Measurements from ENCODE around the gene CNTNAP2.

Gene CNTNAP2

DNA sequence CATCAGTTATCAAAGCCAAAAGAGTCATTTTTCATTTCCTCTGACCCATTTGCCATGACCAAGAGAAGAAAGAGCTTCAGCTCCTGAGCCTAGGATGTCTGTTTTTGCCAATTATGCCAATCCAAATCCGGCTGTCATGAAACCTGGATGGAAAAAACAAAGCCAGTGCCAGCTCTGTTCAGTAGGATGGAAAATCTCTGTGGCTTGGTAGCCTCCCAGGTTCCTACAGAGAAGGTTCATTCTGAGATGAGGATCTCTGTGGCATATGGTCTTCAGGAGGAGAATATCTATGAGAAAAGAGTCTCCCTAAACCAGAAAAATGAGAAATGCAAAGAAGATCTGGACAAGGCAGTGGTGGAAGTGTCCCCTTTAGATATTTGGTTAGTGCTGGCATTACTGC, 475.4 kb downstream of the CNTNAP2 start:
- no peak overlapping the region for H3K4me3 ChIP-seq (ENCODE audit: control insufficient read depth, low read depth, low read length)
- DNase-seq (ENCODE audit: low read depth) = no peak

DNA sequence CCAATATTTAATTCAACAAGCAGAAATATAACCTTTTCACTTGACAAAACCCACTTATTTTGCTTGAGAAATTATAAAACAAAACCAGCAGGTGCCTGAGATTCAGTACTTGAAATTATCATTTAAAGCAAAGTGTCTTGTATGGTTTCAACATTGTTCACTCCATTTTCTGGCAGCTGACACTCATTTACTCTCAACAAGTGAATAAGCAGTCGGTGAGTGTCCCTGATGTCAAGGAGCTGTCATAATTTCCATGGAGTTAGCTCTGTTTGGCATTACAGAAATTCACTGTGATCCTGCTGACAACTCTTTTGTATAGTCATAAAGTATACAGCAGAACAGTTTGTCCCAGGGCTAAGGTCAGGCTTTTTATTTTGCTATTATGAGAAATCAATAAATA, 490.0 kb downstream of the CNTNAP2 start:
- H3K4me3 ChIP-seq (ENCODE audit: control insufficient read depth, low read depth, low read length) = no peak overlapping the region
- TF ChIP-seq, protein P1, sequence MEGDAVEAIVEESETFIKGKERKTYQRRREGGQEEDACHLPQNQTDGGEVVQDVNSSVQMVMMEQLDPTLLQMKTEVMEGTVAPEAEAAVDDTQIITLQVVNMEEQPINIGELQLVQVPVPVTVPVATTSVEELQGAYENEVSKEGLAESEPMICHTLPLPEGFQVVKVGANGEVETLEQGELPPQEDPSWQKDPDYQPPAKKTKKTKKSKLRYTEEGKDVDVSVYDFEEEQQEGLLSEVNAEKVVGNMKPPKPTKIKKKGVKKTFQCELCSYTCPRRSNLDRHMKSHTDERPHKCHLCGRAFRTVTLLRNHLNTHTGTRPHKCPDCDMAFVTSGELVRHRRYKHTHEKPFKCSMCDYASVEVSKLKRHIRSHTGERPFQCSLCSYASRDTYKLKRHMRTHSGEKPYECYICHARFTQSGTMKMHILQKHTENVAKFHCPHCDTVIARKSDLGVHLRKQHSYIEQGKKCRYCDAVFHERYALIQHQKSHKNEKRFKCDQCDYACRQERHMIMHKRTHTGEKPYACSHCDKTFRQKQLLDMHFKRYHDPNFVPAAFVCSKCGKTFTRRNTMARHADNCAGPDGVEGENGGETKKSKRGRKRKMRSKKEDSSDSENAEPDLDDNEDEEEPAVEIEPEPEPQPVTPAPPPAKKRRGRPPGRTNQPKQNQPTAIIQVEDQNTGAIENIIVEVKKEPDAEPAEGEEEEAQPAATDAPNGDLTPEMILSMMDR (conservative IDR thresholded peaks at IDR 0.05; ENCODE audit: control insufficient read depth, insufficient read depth, low read depth, low read length) = no peak
- no peak for DNase-seq (ENCODE audit: low read depth)

More for the DNA sequence above, 475.4 kb downstream of the CNTNAP2 start:
- TF ChIP-seq, protein P1 (conservative IDR thresholded peaks at IDR 0.05; ENCODE audit: control insufficient read depth, insufficient read depth, low read depth, low read length) = no peak

DNA sequence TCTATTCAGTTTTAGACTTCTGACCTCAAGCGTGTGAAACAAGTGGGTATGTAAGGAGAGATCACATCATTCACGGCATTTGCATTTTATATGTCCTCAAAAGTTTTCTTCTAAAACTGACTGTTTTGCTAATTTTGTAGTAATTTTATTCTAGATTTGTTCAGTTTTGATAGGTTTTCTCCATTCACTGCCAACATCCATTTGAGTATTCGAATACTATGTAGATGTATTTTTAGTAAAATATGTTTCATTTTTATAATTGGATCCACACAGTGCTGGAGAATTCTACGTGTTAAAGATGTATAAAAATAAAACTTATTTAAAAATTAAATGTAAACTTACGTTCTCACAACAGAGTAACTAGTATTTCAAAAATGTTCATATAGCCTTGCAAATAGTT, 503.0 kb downstream of the CNTNAP2 start:
- no peak for DNase-seq (ENCODE audit: low read depth)
- TF ChIP-seq, protein P1 (conservative IDR thresholded peaks at IDR 0.05; ENCODE audit: control insufficient read depth, insufficient read depth, low read depth, low read length) = no peak
- no peak overlapping the region for H3K4me3 ChIP-seq (ENCODE audit: control insufficient read depth, low read depth, low read length)

DNA sequence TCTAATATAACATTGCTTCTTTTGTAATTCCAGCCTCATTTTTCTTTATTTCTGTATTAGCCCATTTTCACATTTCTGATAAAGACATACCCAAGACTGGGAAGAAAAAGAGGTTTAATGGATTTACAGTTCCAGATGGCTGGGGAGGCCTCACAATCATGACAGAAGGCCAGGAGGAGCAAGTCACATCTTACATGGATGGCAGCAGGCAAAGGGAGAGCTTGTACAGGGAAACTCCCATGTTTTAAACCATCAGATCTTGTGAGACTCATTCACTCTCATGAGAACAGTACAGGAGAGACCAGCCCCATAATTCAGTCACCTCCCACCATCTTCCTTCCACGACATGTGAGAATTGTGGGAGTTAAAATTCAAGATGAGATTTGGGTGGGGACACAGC, 510.3 kb downstream of the CNTNAP2 start:
- DNase-seq (ENCODE audit: low read depth) = no peak
- TF ChIP-seq, protein P1 (conservative IDR thresholded peaks at IDR 0.05; ENCODE audit: control insufficient read depth, insufficient read depth, low read depth, low read length) = no peak
- no peak overlapping the region for H3K4me3 ChIP-seq (ENCODE audit: control insufficient read depth, low read depth, low read length)

DNA sequence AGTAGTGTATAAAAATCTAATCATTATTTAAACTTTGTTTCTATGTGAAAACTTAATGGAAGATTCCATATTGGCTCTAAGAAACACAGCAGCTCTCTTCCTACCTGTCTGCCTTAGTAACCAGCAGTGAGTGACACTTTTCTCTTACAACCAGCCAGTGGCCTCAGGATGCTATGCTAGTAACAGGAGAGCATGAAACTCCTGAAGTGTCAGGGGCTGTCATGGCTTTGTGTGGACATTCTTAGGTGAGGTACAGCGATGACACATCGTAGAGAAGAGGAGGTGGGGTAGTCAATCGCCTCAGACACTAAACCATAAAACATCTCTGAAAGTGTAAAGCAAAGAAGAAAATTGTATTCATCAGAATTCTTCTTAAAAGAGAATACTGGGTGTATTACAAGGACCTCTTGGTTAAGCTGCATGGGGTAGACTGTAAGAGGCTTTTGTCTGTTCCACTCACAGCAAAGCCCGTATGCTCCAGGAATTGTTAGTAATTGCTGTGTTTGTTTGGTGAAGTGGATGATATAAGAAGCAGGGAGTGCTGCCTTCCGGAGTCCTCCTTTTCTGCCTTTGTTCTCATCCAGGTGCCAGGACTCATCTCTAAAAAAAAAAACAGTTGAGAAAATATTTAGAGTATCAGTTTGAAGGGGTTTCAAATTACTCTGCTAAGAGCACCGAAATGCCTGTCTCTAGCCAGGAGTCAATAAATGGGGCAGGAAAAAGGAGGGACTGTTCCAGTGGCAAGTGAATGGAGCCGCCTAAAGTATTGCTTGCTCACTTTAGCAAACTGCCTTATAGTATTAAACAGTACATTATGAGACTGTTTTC, 518.8 kb downstream of the CNTNAP2 start:
- TF ChIP-seq, protein P1 (conservative IDR thresholded peaks at IDR 0.05; ENCODE audit: control insufficient read depth, insufficient read depth, low read depth, low read length) = no peak
- no peak for DNase-seq (ENCODE audit: low read depth)
- H3K4me3 ChIP-seq (ENCODE audit: control insufficient read depth, low read depth, low read length) = no peak overlapping the region

DNA sequence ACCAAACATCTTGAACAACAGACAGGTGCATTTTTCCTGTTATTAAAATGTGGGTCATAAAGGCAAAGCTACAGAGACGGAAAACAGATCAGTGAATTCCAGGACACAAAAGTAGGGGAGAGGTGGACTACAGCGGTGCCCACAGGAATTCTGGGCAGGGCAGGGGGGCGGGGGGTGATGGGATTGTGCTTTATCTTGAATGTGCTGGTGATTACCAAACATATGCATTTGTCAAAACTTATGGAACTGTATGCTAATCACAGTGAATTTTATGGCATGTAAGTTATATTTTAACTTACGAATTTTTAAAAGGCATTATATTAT, 519.4 kb downstream of the CNTNAP2 start:
- no peak for DNase-seq (ENCODE audit: low read depth)
- no peak overlapping the region for H3K4me3 ChIP-seq (ENCODE audit: control insufficient read depth, low read depth, low read length)
- TF ChIP-seq, protein P1 (conservative IDR thresholded peaks at IDR 0.05; ENCODE audit: control insufficient read depth, insufficient read depth, low read depth, low read length) = no peak

Data from fibroblast of mammary gland (primary cell).